C4-2B (cell line): ENCODE measurements around the gene CRTC3.

Experiments used
- CTCF ChIP-seq: fragments of 450-650 bp; conservative IDR thresholded peaks from 2 replicates; pipeline ENCODE4 v1.5.1; 2017; ENCODE audit warnings: mild to moderate bottlenecking
- ZFX ChIP-seq: fragments of 450-650 bp; IDR thresholded peaks from 2 replicates; pipeline ENCODE4 v1.6.1; 2017

GRCh38 chr15:90493647-90494046 lies 36.1 kb upstream of the CRTC3 start:
- TF ChIP-seq CTCF (no peak), ZFX (no peak)
